ENCODE data around the gene SESN3.
A peak's percentile ranks its signal among the peaks of the same experiment; 100 is the strongest.

SESN3 gene

GRCh38 chr11:95157824-95158223 lies 73.2 kb downstream of the SESN3 start:
- no peak overlapping the region for H3K4me3 ChIP-seq (ENCODE audit: low read depth, low read length)
- DNase-seq (ENCODE audit: low read depth): no peak

DNA sequence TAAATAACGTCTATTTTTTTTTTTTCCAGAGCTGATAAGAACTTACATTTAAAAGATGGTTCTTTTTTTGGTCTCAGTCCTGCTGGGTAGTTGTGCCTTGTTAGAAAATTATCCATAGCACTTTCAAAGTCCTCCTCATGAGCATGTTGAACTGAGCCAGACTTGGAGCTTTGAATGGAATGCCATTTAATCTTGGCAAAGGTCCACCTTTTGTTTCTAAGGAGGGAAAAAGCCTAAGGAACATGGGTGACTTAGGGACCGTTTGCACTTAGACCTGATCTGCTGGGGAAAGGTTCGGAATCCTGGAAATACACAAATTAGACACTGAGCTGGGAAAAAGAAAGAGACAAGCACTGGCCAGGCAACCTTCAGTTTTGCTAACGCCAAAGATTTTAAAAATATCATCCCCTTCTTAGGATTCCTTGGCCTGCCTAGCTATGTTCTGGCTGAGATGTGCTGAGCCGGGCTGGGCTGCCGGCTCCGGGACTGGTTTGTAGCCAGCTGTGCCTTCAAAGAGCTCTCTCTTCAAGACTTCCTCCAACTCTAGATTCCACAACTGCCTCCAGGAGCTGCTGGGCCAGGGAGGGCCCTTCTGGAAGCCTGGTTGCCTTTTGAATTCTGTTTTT lies 74.0 kb downstream of the SESN3 start:
- no peak for DNase-seq (ENCODE audit: low read depth)
- no peak overlapping the region for H3K4me3 ChIP-seq (ENCODE audit: low read depth, low read length)

DNA sequence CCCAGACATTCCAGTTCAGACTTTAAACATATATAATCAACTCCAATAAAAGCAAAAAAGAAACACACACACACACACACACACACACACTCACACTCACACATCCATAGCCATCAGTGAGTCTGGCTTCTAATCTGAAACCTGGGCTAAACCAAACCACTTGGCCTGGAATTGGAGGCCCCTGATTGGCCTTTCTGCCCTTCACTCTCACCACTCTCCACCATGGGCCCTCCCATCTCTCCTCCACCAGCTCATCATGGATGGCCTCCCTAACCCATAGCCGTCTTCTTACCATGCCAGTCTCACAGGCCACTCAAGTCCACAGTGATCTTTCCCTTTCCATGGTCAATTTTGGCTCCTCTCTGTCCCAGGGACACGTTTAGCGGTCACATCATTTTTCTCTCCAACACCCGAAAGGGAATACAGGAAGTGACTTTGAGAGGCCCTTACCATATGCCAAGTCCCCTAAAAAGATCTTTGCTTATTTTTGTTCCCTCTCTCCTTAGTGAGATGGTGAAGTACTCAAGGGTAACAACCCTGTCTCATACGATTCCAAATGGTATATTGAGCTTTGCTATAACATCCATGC lies 74.8 kb downstream of the SESN3 start:
- no peak for DNase-seq (ENCODE audit: low read depth)
- H3K4me3 ChIP-seq (ENCODE audit: low read depth, low read length): no peak overlapping the region

GRCh38 chr11:95155385-95155784 lies 75.6 kb downstream of the SESN3 start:
- no peak for DNase-seq (ENCODE audit: low read depth)
- no peak overlapping the region for H3K4me3 ChIP-seq (ENCODE audit: low read depth, low read length)

- DNase-seq (ENCODE audit: low read depth): no peak
- H3K4me3 ChIP-seq (ENCODE audit: low read depth, low read length): no peak overlapping the region
Observed at GRCh38 chr11:95154514-95154913, 76.5 kb downstream of the SESN3 start.

DNA sequence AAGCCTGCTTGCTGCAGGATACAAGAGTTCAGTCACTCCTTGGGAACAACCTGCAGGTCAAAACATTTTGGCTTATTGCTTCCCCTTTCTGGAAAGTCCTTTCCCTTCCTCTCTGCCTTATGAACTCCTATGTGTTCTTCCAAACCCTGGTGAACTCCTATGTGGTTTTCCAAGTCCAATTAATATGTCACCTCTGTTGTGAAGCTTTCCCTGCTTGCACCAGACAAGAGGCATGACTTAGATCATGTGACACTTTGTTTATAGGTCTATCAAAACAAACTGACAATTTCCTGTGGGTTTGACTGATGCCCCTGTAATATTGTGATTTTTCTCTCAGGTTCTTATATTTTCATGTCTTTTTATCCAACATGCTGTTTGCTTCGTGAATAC lies 77.2 kb downstream of the SESN3 start:
- H3K4me3 ChIP-seq (ENCODE audit: low read depth, low read length): no peak overlapping the region
- DNase-seq (ENCODE audit: low read depth): no peak

GRCh38 chr11:95152876-95153856 lies 77.8 kb downstream of the SESN3 start:
- no peak overlapping the region for H3K4me3 ChIP-seq (ENCODE audit: low read depth, low read length)
- DNase-seq (ENCODE audit: low read depth): no peak

- DNase-seq (ENCODE audit: low read depth): peak; percentile 60
Observed at GRCh38 chr11:95150956-95151684, 79.9 kb downstream of the SESN3 start.

GRCh38 chr11:95149651-95150364 lies 81.2 kb downstream of the SESN3 start:
- H3K4me3 ChIP-seq (ENCODE audit: low read depth, low read length): no peak overlapping the region
- DNase-seq (ENCODE audit: low read depth): no peak

More at GRCh38 chr11:95150956-95151684, 79.9 kb downstream of the SESN3 start:
- H3K4me3 ChIP-seq (ENCODE audit: low read depth, low read length): peak overlapping the region; percentile 50

- no peak for DNase-seq (ENCODE audit: low read depth)
- no peak overlapping the region for H3K4me3 ChIP-seq (ENCODE audit: low read depth, low read length)
Observed at GRCh38 chr11:95148938-95149337, 82.1 kb downstream of the SESN3 start.

GRCh38 chr11:95148406-95148805 lies 82.6 kb downstream of the SESN3 start:
- H3K4me3 ChIP-seq (ENCODE audit: low read depth, low read length): no peak overlapping the region
- no peak for DNase-seq (ENCODE audit: low read depth)

DNA sequence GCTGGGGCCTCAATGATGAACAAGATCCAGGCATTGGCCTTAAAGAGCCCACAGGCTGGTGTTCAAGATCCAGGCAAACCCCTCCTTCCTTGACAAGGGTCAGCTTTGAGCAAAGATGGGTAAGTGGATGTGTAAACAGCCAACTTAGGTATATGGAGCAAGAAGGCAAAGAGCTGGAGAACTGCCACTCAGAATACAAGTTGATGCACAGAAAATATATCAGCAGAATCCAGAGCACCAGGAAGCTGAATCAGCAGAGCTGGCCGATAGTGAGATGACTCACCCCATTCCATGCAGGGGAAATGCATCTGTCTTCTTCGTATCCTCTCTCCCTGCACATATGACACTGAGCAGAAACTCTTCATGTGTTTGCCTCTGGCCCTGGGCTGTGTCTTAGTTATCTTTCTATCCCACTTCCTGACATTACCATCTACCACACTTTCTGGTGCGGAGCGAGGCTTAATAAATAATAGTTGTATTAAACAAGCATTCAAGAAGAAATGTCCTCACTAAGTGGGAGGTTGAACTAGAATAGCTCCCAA lies 83.6 kb downstream of the SESN3 start:
- DNase-seq (ENCODE audit: low read depth): peak; percentile 90
- H3K4me3 ChIP-seq (ENCODE audit: low read depth, low read length): no peak overlapping the region

DNA sequence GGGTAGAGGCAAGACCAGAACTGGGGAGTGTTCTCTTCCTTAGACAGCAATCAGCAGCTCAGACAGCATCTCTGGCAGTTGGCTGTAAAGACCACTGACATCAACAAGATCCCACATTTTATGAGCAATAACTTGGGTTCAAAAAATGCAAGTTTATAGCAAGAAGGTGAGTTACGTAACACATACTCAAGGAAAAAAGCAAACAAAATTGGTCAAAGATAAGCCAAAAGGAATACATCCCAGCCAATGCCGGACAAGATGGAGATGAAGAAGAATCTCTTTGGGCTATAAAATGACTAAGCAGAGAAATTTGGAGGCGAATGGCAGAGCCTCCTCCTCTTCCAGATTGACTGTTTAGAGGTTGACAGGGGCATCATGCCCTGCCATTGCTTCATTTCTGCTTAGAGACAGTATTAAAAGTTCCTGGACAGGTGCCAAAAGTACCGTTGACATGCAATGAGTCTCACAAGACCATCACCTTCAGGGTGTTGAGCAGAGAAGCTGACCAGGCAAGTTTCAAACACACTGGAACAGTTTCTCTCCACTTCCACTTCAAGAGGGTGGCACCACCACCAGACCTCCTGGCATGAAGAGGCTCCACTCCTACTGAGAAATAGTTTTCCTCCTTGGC lies 85.5 kb downstream of the SESN3 start:
- no peak overlapping the region for H3K4me3 ChIP-seq (ENCODE audit: low read depth, low read length)

GRCh38 chr11:95144313-95145235 lies 86.4 kb downstream of the SESN3 start:
- H3K4me3 ChIP-seq (ENCODE audit: low read depth, low read length): no peak overlapping the region
- DNase-seq (ENCODE audit: low read depth): no peak

More for the DNA sequence above, 85.5 kb downstream of the SESN3 start:
- DNase-seq (ENCODE audit: low read depth): no peak

- H3K4me3 ChIP-seq (ENCODE audit: low read depth, low read length): no peak overlapping the region
- DNase-seq (ENCODE audit: low read depth): no peak
Observed at GRCh38 chr11:95143106-95143681, 87.8 kb downstream of the SESN3 start.

DNA sequence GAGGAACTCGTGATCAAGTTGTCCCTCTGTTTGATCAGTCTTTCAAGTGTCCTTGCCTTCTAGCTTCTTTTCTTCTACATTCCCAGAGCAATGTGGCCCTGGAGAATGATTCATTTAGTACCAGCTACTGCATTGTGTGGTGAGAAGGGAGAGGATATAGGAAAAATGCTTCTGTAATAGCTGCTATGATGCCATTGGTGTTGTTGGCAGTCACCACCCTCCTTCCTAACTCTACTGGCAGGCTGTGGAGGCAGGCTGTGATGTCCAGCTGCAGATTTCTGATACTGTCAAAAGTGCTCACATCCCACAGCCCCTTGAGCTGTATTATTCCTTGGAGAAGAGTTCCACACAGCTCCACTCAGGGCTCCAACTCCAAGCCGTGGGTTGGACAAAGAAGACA lies 88.6 kb downstream of the SESN3 start:
- DNase-seq (ENCODE audit: low read depth): no peak
- H3K4me3 ChIP-seq (ENCODE audit: low read depth, low read length): no peak overlapping the region

- no peak for DNase-seq (ENCODE audit: low read depth)
- no peak overlapping the region for H3K4me3 ChIP-seq (ENCODE audit: low read depth, low read length)
Observed at GRCh38 chr11:95140397-95141033, 90.5 kb downstream of the SESN3 start.
